ENCODE measurements around the gene KRIT1.

KRIT1 gene

GRCh38 chr7:92253251-92253650 lies 7.5 kb upstream of the KRIT1 start:
- no peak for TF ChIP-seq POLR2A (IDR thresholded peaks at IDR 0.05; ENCODE audit: low read depth, low read length)
- no peak for TF ChIP-seq POLR2AphosphoS5 (IDR thresholded peaks at IDR 0.05; ENCODE audit: low read depth, low read length)
- TF ChIP-seq POU2F2 (IDR thresholded peaks at IDR 0.05; ENCODE audit: low read depth, low read length), result no peak
- TF ChIP-seq SPI1 (IDR thresholded peaks at IDR 0.05; ENCODE audit: low read depth, low read length), result no peak
- TF ChIP-seq PAX5 (IDR thresholded peaks at IDR 0.05; ENCODE audit: insufficient read depth, low read length, severe bottlenecking), result no peak
- TF ChIP-seq TAF1 (IDR thresholded peaks at IDR 0.05; ENCODE audit: low read depth, low read length), result no peak
- FAIRE-seq (no peak), DNase-seq (ENCODE audit: insufficient read length, low spot score) (no peak)

GRCh38 chr7:92251181-92251580 lies 5.5 kb upstream of the KRIT1 start:
- FAIRE-seq (peak; percentile 50), DNase-seq (ENCODE audit: insufficient read length, low spot score) (no peak)
- TF ChIP-seq PAX5 (IDR thresholded peaks at IDR 0.05; ENCODE audit: insufficient read depth, low read length, severe bottlenecking), result no peak
- TF ChIP-seq SPI1 (IDR thresholded peaks at IDR 0.05; ENCODE audit: low read depth, low read length), result no peak
- TF ChIP-seq POU2F2 (IDR thresholded peaks at IDR 0.05; ENCODE audit: low read depth, low read length), result no peak
- no peak for TF ChIP-seq TAF1 (IDR thresholded peaks at IDR 0.05; ENCODE audit: low read depth, low read length)
- no peak for TF ChIP-seq POLR2A (IDR thresholded peaks at IDR 0.05; ENCODE audit: low read depth, low read length)
- TF ChIP-seq POLR2AphosphoS5 (IDR thresholded peaks at IDR 0.05; ENCODE audit: low read depth, low read length), result no peak

- FAIRE-seq (no peak), DNase-seq (ENCODE audit: insufficient read length, low spot score) (no peak)
- no peak for TF ChIP-seq POLR2AphosphoS5 (IDR thresholded peaks at IDR 0.05; ENCODE audit: low read depth, low read length)
Measured at GRCh38 chr7:92250603-92251002, 4.9 kb upstream of the KRIT1 start.

GRCh38 chr7:92246360-92247101 lies 817 bp upstream of the KRIT1 start:
- TF ChIP-seq TAF1 (IDR thresholded peaks at IDR 0.05; ENCODE audit: low read depth, low read length) (no peak), PAX5 (IDR thresholded peaks at IDR 0.05; ENCODE audit: insufficient read depth, low read length, severe bottlenecking) (no peak), POLR2AphosphoS5 (IDR thresholded peaks at IDR 0.05; ENCODE audit: low read depth, low read length) (no peak), SPI1 (IDR thresholded peaks at IDR 0.05; ENCODE audit: low read depth, low read length) (no peak), POU2F2 (IDR thresholded peaks at IDR 0.05; ENCODE audit: low read depth, low read length) (no peak), POLR2A (IDR thresholded peaks at IDR 0.05; ENCODE audit: low read depth, low read length) (no peak)
- FAIRE-seq (peak; percentile 68), DNase-seq (ENCODE audit: insufficient read length, low spot score) (peak; percentile 18)

GRCh38 chr7:92244808-92245486 lies 767 bp downstream of the KRIT1 start:
- FAIRE-seq (peak; percentile 57), DNase-seq (ENCODE audit: insufficient read length, low spot score) (no peak)
- TF ChIP-seq POU2F2 (IDR thresholded peaks at IDR 0.05; ENCODE audit: low read depth, low read length) (no peak), SPI1 (IDR thresholded peaks at IDR 0.05; ENCODE audit: low read depth, low read length) (no peak), POLR2AphosphoS5 (IDR thresholded peaks at IDR 0.05; ENCODE audit: low read depth, low read length) (no peak), PAX5 (IDR thresholded peaks at IDR 0.05; ENCODE audit: insufficient read depth, low read length, severe bottlenecking) (no peak), TAF1 (IDR thresholded peaks at IDR 0.05; ENCODE audit: low read depth, low read length) (no peak), POLR2A (IDR thresholded peaks at IDR 0.05; ENCODE audit: low read depth, low read length) (no peak)

- no peak for FAIRE-seq
- no peak for DNase-seq (ENCODE audit: insufficient read length, low spot score)
- TF ChIP-seq SPI1 (IDR thresholded peaks at IDR 0.05; ENCODE audit: low read depth, low read length), result no peak
- no peak for TF ChIP-seq TAF1 (IDR thresholded peaks at IDR 0.05; ENCODE audit: low read depth, low read length)
- TF ChIP-seq POLR2AphosphoS5 (IDR thresholded peaks at IDR 0.05; ENCODE audit: low read depth, low read length), result no peak
- no peak for TF ChIP-seq POLR2A (IDR thresholded peaks at IDR 0.05; ENCODE audit: low read depth, low read length)
- TF ChIP-seq PAX5 (IDR thresholded peaks at IDR 0.05; ENCODE audit: insufficient read depth, low read length, severe bottlenecking), result no peak
- no peak for TF ChIP-seq POU2F2 (IDR thresholded peaks at IDR 0.05; ENCODE audit: low read depth, low read length)
Measured at GRCh38 chr7:92242972-92243371, 2.7 kb downstream of the KRIT1 start.

- no peak for TF ChIP-seq POU2F2 (IDR thresholded peaks at IDR 0.05; ENCODE audit: low read depth, low read length)
- no peak for TF ChIP-seq POLR2AphosphoS5 (IDR thresholded peaks at IDR 0.05; ENCODE audit: low read depth, low read length)
- TF ChIP-seq SPI1 (IDR thresholded peaks at IDR 0.05; ENCODE audit: low read depth, low read length), result no peak
- TF ChIP-seq TAF1 (IDR thresholded peaks at IDR 0.05; ENCODE audit: low read depth, low read length), result no peak
- TF ChIP-seq PAX5 (IDR thresholded peaks at IDR 0.05; ENCODE audit: insufficient read depth, low read length, severe bottlenecking), result no peak
- no peak for TF ChIP-seq POLR2A (IDR thresholded peaks at IDR 0.05; ENCODE audit: low read depth, low read length)
- FAIRE-seq, result no peak
- DNase-seq (ENCODE audit: insufficient read length, low spot score), result no peak
Measured at GRCh38 chr7:92230547-92230946, 15.2 kb downstream of the KRIT1 start.

GRCh38 chr7:92228742-92229141 lies 17.0 kb downstream of the KRIT1 start:
- no peak for FAIRE-seq

GRCh38 chr7:92228100-92228499 lies 17.6 kb downstream of the KRIT1 start:
- FAIRE-seq (no peak), DNase-seq (ENCODE audit: insufficient read length, low spot score) (no peak)
- TF ChIP-seq TAF1 (IDR thresholded peaks at IDR 0.05; ENCODE audit: low read depth, low read length) (no peak), SPI1 (IDR thresholded peaks at IDR 0.05; ENCODE audit: low read depth, low read length) (no peak), PAX5 (IDR thresholded peaks at IDR 0.05; ENCODE audit: insufficient read depth, low read length, severe bottlenecking) (no peak), POLR2A (IDR thresholded peaks at IDR 0.05; ENCODE audit: low read depth, low read length) (no peak), POU2F2 (IDR thresholded peaks at IDR 0.05; ENCODE audit: low read depth, low read length) (no peak), POLR2AphosphoS5 (IDR thresholded peaks at IDR 0.05; ENCODE audit: low read depth, low read length) (no peak)

More at GRCh38 chr7:92228742-92229141, 17.0 kb downstream of the KRIT1 start:
- TF ChIP-seq PAX5 (IDR thresholded peaks at IDR 0.05; ENCODE audit: insufficient read depth, low read length, severe bottlenecking) (no peak), POU2F2 (IDR thresholded peaks at IDR 0.05; ENCODE audit: low read depth, low read length) (no peak), SPI1 (IDR thresholded peaks at IDR 0.05; ENCODE audit: low read depth, low read length) (no peak), POLR2AphosphoS5 (IDR thresholded peaks at IDR 0.05; ENCODE audit: low read depth, low read length) (no peak)
- DNase-seq (ENCODE audit: insufficient read length, low spot score), result no peak
